ENCODE results near the gene SLC35B2.

Gene SLC35B2

GRCh38 chr6:44269178-44269920, 12.0 kb upstream of the SLC35B2 start:
- DNase-seq = no peak

GRCh38 chr6:44268095-44268628, 10.8 kb upstream of the SLC35B2 start:
- peak in 34 of 58 donors; percentile 14 to 74 (median 28) for DNase-seq

DNA sequence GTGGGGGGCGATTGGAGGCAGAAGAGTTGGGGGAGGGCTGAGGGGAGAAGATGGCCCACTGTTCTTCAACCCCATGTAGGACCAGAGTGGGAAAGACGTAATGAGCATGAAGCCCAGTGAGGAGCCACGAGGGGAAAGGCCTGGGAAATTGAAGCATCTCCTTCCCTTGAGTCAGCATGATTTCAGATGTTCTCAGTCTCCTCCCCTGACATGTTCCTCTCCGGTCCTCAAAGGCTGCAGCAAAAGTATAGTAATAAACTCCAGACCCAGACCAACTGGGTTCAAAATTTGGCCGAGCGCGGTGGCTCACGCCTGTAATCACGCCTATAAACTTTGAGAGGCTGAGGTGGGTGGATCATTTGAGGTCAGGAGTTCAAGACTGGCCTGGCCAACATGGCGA, 9.9 kb upstream of the SLC35B2 start:
- no peak for DNase-seq

GRCh38 chr6:44266347-44266746, 9.0 kb upstream of the SLC35B2 start:
- no peak for DNase-seq

DNA sequence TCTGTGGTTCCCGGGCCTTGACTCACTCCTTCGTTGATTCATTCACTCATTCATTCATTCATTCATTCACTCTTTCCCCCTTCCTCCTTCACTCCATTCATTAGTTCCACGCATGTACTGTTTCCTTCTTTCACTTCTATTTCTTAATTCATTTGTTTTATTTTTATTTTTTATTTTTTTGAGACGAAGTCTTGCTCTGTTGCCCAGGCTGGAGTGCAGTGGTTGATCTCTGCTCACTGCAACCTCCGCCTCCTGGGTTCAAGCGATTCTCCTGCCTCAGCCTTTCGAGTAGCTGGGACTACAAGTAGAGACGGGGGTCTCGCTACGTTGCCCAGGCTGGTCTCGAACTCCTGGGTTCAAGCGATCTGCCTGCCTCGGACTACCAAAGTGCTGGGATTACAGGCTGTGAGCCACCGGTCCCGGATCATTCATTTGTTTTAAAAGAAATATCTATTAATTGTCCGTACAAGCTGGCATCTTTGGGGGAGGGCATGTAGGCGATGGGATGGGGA, 8.4 kb upstream of the SLC35B2 start:
- no peak for DNase-seq

GRCh38 chr6:44265007-44265721, 7.8 kb upstream of the SLC35B2 start, which contains the start of gene NFKBIE:
TSS of gene NFKBIE (minus strand) at chr6:44265551. CDS start at chr6:44265346, 205 bp downstream.
- DNase-seq = peak in 57 of 58 donors; percentile 54 to 95 (median 88)

GRCh38 chr6:44264154-44265006, 7.1 kb upstream of the SLC35B2 start:
- peak in 3 of 58 donors; percentile 19 to 23 (median 21) for DNase-seq

GRCh38 chr6:44263354-44264100, 6.2 kb upstream of the SLC35B2 start:
- no peak for DNase-seq

DNA sequence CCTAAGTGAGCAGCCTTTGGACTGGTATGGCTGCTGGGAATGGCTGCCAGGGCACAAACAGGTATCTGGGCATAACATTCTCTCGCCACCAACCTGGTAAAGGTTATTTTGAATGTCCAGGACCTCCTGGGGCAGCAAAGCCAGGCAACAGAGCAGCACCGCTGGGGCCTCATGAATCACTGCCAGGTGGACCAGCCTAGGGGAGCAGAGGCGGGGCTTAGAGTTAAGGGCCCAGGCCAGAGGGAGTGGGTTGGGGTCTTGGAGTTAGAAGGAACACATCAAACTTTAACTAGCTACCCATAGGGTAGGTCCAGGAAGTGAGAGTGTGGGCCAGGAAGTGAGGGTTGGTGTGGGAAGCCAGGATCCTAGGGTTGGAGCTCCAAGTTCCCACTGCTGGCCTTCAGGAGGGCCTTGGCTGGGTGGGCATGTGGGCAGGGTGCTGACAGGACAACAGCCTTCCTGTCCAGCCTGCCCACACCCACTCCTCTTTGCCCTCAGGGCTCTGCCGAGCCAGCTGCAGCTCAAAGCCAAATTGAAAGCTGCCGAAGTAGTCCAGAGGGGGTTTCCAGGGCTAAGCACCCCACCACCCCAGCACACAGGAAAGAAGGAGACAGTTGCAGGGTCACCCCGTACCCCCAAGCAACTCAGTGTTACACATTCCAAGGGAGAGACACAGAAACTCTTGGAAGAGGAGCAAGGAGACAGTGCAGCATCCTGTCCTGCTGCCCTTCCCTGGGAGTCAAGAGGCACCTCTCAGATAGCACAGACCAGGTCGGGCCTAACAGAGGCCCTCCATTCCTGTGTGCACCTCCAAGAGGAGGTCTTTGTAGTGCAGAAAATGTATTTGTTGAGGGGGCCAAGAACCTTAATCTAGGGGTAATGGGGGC, 5.4 kb upstream of the SLC35B2 start:
- DNase-seq = no peak

GRCh38 chr6:44261581-44261980, 4.3 kb upstream of the SLC35B2 start:
- no peak for DNase-seq

- no peak for DNase-seq
These were observed 3.3 kb upstream of the SLC35B2 start for GRCh38 chr6:44260451-44261297.

- DNase-seq = no peak
These were observed 2.7 kb upstream of the SLC35B2 start for GRCh38 chr6:44260011-44260410.

GRCh38 chr6:44258921-44259320, 1.6 kb upstream of the SLC35B2 start:
- no peak for DNase-seq

DNA sequence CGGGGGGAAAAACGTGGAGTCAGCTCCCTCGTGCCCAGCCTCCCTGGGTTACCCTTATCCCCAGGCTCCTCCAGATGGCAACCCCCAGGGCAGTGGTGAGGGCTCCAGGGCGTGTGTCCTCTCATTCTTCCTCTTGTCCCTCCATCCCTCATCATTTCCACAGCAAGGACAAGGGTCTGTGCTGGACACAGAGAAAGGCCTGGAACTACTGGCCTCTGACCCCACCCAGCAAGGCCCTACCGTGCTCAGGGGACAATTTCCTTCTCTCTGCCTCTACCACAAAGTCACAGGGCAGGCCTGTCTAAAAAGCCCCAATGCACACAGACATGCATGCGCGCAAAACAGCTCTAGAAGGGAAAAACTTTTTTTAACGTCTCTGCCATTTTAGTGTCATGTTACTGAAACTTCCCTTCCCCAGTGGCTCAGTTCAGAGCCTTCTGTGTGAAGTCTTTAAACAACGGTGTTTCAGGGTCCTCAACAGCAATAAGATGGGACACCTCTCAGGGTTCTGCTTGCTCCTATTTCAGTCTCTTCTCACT, 1.1 kb upstream of the SLC35B2 start:
- DNase-seq = no peak

DNA sequence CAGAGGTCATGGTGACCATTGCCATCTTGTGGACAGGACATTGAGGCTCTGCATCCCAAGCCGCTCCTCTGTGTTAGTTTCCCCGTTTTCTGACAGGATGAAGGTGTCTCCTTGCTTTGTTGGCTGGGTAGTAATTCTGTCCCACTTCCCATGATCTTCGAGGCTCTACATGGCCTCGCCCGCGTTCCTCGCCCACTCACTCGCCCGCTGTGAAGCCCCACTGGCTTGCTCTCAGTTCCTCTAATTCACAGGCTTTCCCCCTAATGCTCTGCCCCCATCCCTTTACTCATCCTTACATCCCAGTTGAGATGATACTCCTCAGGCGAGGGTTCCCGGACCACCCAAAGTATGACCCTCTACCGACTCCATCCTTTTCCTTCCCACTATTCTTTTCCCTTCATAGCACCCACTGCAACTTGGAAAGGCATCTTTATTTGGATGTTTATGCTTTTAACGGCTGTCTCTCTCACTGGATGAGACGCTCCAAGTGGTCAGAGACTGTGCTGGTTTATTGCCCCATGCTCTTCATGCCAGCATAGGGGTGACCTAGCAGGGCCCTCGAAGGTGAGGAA, 511 bp upstream of the SLC35B2 start:
- DNase-seq = peak in 1 of 58 donors; percentile 67

- DNase-seq = peak in 1 of 58 donors; percentile 90
These were observed 628 bp downstream of the SLC35B2 start for GRCh38 chr6:44256775-44257024.

- DNase-seq = peak in 1 of 58 donors; percentile 61
These were observed 1.2 kb downstream of the SLC35B2 start for GRCh38 chr6:44255871-44256774.

All from anterior cingulate cortex (tissue), 58 donors.